Skeletal muscle tissue (tissue), 4 donors: ENCODE data around the gene SLC7A7. TPM values are rescaled to one million over a fixed set of nuclear protein-coding genes. Genes with fewer than 3 reads are reported as not detected.
"Not testable (repeated sequence)": the region's sequence is repeated elsewhere in the genome, so short reads cannot be mapped to it uniquely, and the experiment has no call there.

ENCODE experiments used
- H3K27ac ChIP-seq: one replicate; pipeline ENCODE4 v1.7.0; 2013; ENCODE audit warnings: mild to moderate bottlenecking, low read depth, low read length, inconsistent platforms
- H3K27me3 ChIP-seq, 3 donors: one replicate each; pipeline ENCODE4 v1.7.0; 2013; ENCODE audit warnings: low read length in 3 of 3; ENCODE audit not compliant: control insufficient read depth in 3 of 3, insufficient read depth in 3 of 3
- H3K36me3 ChIP-seq, 3 donors: one replicate each; pipeline ENCODE4 v1.7.0; 2013; ENCODE audit warnings: low read length in 3 of 3; ENCODE audit not compliant: control insufficient read depth in 3 of 3, insufficient read depth in 3 of 3
- H3K4me1 ChIP-seq, 3 donors: one replicate each; pipeline ENCODE4 v1.7.0; 2013; ENCODE audit warnings: low read length in 3 of 3, mild to moderate bottlenecking in 3 of 3; ENCODE audit not compliant: control insufficient read depth in 3 of 3, insufficient read depth in 3 of 3
- H3K4me3 ChIP-seq, 3 donors: one replicate each; pipeline ENCODE4 v1.7.0; 2013; ENCODE audit warnings: low read length in 3 of 3
- H3K9ac ChIP-seq, 3 donors: one replicate each; pipeline ENCODE4 v1.7.0; 2013; ENCODE audit warnings: low read length in 3 of 3, mild to moderate bottlenecking in 3 of 3, moderate library complexity in 2 of 3, low read depth in 1 of 3
- H3K9me3 ChIP-seq, 3 donors: one replicate each; pipeline ENCODE4 v1.7.0; 2013; ENCODE audit warnings: low read length in 3 of 3; ENCODE audit not compliant: control insufficient read depth in 3 of 3
- total RNA-seq: library from RNA; depleted of rRNA; stranded (reverse); fragments of >200 nt; gene quantifications from one replicate; pipeline ENCODE4 v1.2.3, GENCODE V29; 2014
- donor health status: Osteomylitis.

SLC7A7 gene
- total RNA-seq, 1 donor from 2014 or later: 15.1 TPM

DNA sequence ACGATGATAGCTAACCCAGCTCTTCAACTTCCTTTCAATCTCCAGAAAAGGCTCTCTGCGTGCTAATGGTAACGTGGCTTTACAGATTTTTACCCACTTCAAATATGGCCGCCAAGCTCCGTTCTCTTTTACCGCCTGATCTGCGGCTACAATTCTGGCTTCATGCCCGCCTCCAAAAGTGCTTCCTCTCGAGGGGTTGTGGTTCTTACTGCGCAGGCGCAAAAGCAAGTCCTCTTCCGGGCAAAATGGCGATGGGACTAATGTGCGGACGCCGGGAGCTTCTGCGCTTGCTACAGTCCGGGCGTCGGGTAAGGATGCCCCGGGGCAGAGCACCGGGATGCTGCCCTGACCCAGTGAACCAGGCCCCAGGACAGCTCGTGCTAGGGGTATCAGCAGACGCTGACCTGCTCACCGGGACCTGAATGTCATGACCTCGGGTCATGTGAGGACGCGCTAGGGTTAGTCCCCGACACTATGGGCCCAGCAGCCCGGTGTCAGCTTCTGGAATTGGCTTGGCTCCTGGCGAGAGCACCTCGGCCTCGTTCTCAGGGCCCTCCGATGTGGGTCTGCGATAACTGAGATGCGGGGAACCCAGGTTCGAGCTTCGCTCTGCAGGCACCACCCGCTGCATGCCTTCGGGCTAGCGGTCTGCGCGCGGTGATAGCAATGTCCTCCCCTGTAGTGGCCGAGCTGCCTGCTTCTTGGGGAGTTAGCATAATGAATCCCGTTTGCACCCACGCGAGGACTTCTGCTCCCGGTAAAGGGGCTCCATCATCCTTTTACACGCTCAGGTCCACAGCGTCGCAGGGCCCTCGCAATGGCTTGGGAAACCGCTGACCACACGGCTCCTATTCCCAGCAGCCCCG is 48.5 kb downstream of the SLC7A7 start, which contains the start of gene OXA1L:
Gene OXA1L, plus strand, starts transcription at position 232 of the 866 bp plus-strand sequence. Its CDS starts 14 bp downstream, at position 246.
- peak within 1 kb of the TSS; percentile 79 for H3K27ac ChIP-seq
- no peaks in the 10 kb centered on the region for H3K27me3 ChIP-seq
- H3K9me3 ChIP-seq: no peaks in the 10 kb centered on the region
- H3K9ac ChIP-seq: peak within 1 kb of the TSS; percentile 89 to 95 (median 94)
- peaks cover 17 to 23% (median 20%) of the 10 kb centered on the region in 3 donors for H3K4me1 ChIP-seq
- H3K4me3 ChIP-seq: peak within 1 kb of the TSS; percentile 96 to 99 (median 98)
- peaks cover 28 to 35% (median 29%) of the 10 kb centered on the region in 3 donors for H3K36me3 ChIP-seq

DNA sequence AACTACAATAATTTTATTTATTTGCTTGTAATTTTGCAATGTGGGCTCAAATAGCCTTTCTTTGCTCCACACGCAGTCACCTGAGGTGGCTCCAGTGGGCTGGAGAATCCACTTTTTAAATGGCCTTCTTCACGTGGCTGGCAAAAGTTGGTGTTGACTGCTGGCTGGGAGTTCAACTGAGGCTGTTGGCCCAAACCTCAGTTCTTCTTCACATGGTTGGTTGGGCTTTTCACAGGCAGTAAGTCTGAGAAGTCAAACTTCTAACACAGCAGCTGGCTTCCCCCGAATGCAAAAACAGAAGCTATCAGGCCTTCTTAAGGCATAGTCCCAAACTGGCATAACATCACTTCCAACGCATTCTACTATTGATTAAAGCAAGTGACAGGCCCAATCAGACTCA is 50.9 kb downstream of the SLC7A7 start:
- no peak overlapping the region for H3K4me3 ChIP-seq
- H3K27ac ChIP-seq: no peak overlapping the region
- no peak overlapping the region for H3K9ac ChIP-seq
- H3K27me3 ChIP-seq: no peaks in the 10 kb centered on the region
- peaks cover 8 to 12% (median 11%) of the 10 kb centered on the region in 3 donors for H3K36me3 ChIP-seq
- peaks cover 17 to 23% (median 20%) of the 10 kb centered on the region in 3 donors for H3K4me1 ChIP-seq
- no peaks in the 10 kb centered on the region for H3K9me3 ChIP-seq

DNA sequence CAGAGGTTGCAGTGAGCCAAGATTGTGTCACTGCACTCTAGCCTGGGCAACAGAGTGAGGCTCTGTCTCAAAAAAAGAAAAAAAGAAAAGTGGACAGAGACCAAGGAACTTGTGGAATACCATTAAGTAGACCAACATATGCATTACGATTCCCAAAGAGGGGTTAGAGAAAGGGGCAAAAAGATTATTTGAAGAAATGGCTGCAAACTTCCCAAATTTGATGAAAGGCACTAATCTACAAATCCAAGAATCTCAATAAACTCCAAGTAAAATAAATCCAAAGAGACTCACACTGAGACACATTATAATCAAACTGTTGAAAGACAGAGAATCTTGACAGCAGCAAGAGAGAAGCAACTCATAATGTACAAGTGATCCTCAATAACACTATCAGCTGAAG is 53.5 kb downstream of the SLC7A7 start:
- Histone ChIP-seq H3K36me3 (peaks cover 0 to 6% (median 2%) of the 10 kb centered on the region in 3 donors), H3K9me3 (no peaks in the 10 kb centered on the region), H3K4me3 (no peak overlapping the region), H3K27ac (no peak overlapping the region), H3K4me1 (peaks cover 0 to 4% (median 3%) of the 10 kb centered on the region in 3 donors), H3K27me3 (no peaks in the 10 kb centered on the region), H3K9ac (no peak overlapping the region)

DNA sequence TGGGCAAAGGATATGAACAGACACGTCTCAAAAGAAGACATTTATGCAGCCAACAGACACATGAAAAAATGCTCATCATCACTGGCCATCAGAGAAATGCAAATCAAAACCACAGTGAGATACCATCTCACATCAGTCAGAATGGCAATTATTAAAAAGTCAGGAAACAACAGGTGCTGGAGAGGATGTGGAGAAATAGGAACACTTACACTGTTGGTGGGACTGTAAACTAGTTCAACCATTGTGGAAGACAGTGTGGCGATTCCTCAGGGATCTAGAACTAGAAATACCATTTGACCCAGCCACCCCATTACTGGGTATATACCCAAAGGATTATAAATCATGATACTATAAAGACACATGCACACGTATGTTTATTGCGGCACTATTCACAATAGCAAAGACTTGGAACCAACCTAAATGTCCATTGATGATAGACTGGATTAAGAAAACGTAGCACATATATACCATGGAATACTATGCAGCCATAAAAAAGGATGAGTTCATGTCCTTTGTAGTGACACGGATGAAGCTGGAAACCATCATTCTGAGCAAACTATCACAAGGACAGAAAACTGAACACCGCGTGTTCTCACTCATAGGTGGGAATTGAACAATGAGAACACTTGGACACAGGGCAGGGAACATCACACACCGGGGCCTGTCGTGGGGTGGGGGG is 57.1 kb downstream of the SLC7A7 start:
- not testable (repeated sequence) for H3K27me3 ChIP-seq, H3K27ac ChIP-seq, H3K9me3 ChIP-seq, H3K4me3 ChIP-seq, H3K9ac ChIP-seq, H3K4me1 ChIP-seq, H3K36me3 ChIP-seq

DNA sequence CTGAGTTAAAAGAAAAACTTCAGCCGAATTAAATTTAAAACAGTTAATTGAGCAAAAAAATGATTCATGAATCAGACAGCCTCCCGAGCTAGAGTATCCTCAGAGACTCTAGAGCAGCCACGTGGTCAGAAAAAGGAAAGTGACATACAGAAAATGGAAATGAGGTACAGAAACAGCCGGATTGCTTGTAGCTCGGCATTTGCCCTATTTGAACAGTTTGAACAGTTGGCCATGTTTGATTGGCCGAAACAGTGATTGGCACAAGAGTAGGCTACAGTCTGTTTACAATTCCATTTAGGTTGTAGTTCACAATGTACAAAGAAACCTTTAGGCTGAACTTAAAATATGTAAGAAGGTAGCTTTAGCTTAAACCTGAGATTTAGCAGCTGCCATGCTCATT is 61.6 kb downstream of the SLC7A7 start:
- H3K27me3 ChIP-seq: peaks cover 0 to 5% (median 4%) of the 10 kb centered on the region in 3 donors
- H3K27ac ChIP-seq: no peak overlapping the region
- no peaks in the 10 kb centered on the region for H3K36me3 ChIP-seq
- no peak overlapping the region for H3K4me3 ChIP-seq
- no peaks in the 10 kb centered on the region for H3K4me1 ChIP-seq
- no peak overlapping the region for H3K9ac ChIP-seq
- no peaks in the 10 kb centered on the region for H3K9me3 ChIP-seq

DNA sequence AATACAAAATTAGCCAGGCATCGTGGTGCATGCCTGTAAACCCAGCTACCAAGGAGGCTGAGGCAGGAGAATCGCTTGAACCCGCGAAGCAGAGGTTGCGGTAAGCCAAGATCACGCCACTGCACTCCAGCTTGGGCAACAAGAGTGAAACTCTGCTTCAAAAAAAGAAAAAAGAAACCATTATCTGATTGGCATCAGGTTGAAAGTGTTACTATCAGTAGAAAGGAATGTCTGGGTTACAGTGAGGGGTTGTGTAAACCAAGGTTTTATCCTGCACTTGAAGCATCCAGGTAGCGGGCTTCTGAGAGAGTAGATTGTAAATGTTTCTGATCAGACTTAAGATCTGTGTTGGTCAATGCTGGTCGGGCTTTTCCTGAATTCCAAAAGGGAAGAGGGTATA is 62.8 kb downstream of the SLC7A7 start:
- H3K4me3 ChIP-seq: no peak overlapping the region
- H3K27ac ChIP-seq: no peak overlapping the region
- no peaks in the 10 kb centered on the region for H3K4me1 ChIP-seq
- peaks cover 0 to 5% (median 4%) of the 10 kb centered on the region in 3 donors for H3K27me3 ChIP-seq
- H3K9me3 ChIP-seq: no peaks in the 10 kb centered on the region
- no peak overlapping the region for H3K9ac ChIP-seq
- no peaks in the 10 kb centered on the region for H3K36me3 ChIP-seq

DNA sequence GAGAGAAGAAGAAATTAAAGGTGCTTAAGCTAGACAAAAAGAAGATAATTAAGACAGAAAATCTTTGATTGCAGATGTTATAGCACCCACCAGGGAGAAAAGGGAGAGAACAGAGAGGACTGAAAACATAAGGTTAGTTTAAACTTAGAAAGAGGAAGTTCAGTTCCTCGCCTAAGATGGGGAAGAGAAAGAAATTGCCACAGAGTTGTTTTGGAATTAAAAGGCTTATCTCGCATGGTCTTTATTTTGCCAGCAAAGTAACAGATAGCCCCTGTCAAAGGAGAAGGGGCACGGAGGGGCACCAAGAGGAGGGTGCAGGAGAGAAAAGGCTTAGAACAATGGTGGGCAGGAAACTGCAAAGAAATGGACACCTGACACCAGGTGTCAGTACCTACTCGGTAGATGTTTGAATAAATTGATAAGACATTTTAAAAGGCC is 66.6 kb downstream of the SLC7A7 start:
- H3K4me1 ChIP-seq: no peaks in the 10 kb centered on the region
- H3K36me3 ChIP-seq: no peaks in the 10 kb centered on the region
- no peak overlapping the region for H3K27ac ChIP-seq
- no peaks in the 10 kb centered on the region for H3K9me3 ChIP-seq
- H3K9ac ChIP-seq: no peak overlapping the region
- peaks cover 0 to 5% (median 4%) of the 10 kb centered on the region in 3 donors for H3K27me3 ChIP-seq
- H3K4me3 ChIP-seq: no peak overlapping the region

DNA sequence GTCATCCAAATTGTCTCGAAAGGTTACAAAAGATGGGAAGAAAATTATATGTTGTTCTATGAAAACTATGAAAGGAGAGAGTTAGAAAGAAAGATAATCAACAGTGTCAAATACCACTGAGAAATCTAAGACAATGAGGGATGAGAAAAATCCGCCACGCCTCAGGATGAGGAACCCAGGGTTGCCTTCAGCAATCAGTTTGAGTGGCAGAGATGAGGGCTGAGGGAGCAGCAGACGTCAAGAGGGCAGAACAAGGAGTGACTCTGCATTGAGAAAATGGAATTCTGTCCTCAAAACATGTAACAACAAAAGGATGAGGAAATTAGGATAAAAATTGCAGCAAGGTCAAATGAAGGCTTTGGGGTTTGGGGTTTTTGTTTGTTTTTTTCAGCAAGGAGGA is 67.0 kb downstream of the SLC7A7 start:
- Histone ChIP-seq H3K27me3 (peaks cover 0 to 5% (median 4%) of the 10 kb centered on the region in 3 donors), H3K36me3 (no peaks in the 10 kb centered on the region), H3K4me3 (no peak overlapping the region), H3K9ac (no peak overlapping the region), H3K9me3 (no peaks in the 10 kb centered on the region), H3K4me1 (no peaks in the 10 kb centered on the region), H3K27ac (no peak overlapping the region)

DNA sequence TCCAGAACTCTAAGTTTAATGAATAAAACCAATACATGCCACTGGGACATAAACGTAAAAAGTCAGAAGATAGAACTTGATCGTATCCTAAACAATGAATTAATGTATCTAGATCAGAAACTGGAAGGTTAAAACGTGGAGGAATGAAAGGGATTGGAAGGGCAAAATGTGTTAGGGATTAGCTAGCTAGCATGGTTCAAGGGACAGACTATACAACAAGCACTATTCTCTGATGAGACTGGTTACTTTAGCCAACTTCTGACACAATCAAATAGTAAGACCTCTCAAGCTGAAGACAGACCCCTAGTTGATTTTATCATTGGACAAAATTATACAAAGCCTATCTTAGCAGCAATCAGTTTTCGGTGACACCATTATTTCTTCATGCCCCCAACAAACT is 67.5 kb downstream of the SLC7A7 start:
- no peak overlapping the region for H3K27ac ChIP-seq
- H3K4me1 ChIP-seq: no peaks in the 10 kb centered on the region
- no peaks in the 10 kb centered on the region for H3K36me3 ChIP-seq
- no peak overlapping the region for H3K9ac ChIP-seq
- peaks cover 0 to 4% (median 2%) of the 10 kb centered on the region in 3 donors for H3K27me3 ChIP-seq
- no peaks in the 10 kb centered on the region for H3K9me3 ChIP-seq
- no peak overlapping the region for H3K4me3 ChIP-seq

DNA sequence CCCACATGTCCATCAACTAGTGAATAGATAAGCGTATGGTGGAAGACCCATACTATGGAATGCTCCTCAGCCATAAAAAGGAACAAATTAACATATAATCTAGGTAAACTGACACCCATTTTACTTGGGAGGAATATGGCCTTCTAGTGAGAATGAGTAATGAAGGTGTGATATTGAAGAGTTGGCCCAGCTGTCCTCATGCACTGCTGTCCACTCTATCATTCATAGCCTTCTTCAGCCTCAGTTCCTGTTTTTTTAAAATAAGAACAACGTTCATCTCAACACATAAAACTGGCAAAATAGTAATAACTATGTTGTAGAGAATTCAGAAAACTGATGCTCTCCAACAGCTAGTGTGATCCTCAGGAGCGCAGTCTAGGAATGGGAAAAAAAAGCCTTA is 75.2 kb downstream of the SLC7A7 start:
- H3K9ac ChIP-seq: no peak overlapping the region

More for the DNA sequence above, 75.2 kb downstream of the SLC7A7 start:
- Histone ChIP-seq H3K27ac (no peak overlapping the region), H3K4me1 (no peaks in the 10 kb centered on the region), H3K27me3 (no peaks in the 10 kb centered on the region), H3K4me3 (no peak overlapping the region), H3K9me3 (no peaks in the 10 kb centered on the region), H3K36me3 (no peaks in the 10 kb centered on the region)
